LNCAP (cell line): ENCODE results near the gene SNCB.

Experiments
- TF ChIP-seq, protein P1 (sequence below): fragments of 450-650 bp; IDR thresholded peaks from 2 replicates; pipeline ENCODE4 v1.5.1; 2017; ENCODE audit warnings: mild to moderate bottlenecking

Gene SNCB

GRCh38 chr5:176659512-176659839, 29.1 kb upstream of the SNCB start:
- TF ChIP-seq, protein P1, sequence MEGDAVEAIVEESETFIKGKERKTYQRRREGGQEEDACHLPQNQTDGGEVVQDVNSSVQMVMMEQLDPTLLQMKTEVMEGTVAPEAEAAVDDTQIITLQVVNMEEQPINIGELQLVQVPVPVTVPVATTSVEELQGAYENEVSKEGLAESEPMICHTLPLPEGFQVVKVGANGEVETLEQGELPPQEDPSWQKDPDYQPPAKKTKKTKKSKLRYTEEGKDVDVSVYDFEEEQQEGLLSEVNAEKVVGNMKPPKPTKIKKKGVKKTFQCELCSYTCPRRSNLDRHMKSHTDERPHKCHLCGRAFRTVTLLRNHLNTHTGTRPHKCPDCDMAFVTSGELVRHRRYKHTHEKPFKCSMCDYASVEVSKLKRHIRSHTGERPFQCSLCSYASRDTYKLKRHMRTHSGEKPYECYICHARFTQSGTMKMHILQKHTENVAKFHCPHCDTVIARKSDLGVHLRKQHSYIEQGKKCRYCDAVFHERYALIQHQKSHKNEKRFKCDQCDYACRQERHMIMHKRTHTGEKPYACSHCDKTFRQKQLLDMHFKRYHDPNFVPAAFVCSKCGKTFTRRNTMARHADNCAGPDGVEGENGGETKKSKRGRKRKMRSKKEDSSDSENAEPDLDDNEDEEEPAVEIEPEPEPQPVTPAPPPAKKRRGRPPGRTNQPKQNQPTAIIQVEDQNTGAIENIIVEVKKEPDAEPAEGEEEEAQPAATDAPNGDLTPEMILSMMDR: no peak

DNA sequence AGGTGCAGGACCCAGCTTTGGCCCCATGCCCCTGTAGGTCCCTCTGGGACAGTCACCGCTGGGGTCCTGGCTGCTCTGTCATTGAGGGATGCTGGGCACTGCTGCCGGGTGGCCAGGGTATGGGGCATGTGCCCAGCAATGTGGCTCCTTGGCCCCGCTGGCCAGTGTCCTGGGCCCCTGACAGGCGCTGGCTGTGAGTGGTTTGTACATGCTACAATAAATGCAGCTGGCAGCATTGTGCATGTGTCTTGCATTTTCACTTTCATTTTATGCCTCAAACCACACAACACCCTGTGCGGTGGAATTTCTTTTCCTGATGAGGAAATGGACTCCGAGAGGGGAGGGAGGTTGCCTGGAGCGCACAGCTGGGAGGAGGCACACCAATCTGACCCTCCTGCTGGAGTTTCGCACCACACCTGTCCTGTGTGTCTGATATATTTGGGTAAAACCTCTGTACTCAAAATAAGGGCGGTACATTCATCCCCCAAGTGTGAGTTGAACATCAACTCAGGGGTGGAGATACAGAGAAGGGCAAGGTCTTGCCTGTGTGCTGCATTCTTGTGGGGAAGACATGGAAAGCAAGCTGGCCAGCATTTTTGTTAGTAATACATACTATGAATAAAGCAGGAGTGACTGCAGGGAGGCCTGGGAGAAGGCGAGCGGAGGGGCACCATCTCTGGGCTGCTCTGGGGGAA, 28.6 kb upstream of the SNCB start:
- TF ChIP-seq, protein P1: no peak

DNA sequence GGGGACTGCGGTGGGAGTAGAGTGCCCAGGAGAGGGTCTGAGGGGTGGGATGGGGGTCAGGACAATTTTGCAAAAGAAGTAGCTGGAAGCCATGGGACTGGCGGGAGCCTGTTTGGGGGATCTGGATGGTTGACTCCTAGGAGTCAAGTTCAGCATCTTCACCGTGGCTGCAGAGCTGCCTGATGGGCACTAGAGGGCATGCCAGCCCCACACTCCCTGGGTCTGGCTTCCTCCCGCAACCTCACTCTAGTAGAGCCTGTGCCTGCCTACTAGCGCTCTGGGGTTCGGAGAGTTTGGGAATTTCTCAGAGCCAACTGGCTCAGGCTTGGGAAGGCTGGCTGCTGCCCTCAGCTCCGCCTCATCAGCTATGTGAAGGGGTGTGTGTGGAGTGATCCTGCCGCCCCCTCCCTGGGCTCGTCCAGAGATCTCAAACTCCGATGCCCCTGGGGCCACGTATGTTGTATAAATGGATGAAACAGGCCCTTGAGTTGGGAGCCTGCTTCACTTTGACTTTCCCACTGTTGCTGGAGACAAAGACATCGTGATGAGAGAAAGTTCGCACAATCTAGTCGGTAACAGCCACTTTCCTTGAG, 27.8 kb upstream of the SNCB start:
- TF ChIP-seq, protein P1: peak; percentile 90

- TF ChIP-seq, protein P1: no peak
Measured at GRCh38 chr5:176656467-176656990, 26.2 kb upstream of the SNCB start.

- TF ChIP-seq, protein P1: no peak
Measured at GRCh38 chr5:176654856-176655255, 24.5 kb upstream of the SNCB start.

DNA sequence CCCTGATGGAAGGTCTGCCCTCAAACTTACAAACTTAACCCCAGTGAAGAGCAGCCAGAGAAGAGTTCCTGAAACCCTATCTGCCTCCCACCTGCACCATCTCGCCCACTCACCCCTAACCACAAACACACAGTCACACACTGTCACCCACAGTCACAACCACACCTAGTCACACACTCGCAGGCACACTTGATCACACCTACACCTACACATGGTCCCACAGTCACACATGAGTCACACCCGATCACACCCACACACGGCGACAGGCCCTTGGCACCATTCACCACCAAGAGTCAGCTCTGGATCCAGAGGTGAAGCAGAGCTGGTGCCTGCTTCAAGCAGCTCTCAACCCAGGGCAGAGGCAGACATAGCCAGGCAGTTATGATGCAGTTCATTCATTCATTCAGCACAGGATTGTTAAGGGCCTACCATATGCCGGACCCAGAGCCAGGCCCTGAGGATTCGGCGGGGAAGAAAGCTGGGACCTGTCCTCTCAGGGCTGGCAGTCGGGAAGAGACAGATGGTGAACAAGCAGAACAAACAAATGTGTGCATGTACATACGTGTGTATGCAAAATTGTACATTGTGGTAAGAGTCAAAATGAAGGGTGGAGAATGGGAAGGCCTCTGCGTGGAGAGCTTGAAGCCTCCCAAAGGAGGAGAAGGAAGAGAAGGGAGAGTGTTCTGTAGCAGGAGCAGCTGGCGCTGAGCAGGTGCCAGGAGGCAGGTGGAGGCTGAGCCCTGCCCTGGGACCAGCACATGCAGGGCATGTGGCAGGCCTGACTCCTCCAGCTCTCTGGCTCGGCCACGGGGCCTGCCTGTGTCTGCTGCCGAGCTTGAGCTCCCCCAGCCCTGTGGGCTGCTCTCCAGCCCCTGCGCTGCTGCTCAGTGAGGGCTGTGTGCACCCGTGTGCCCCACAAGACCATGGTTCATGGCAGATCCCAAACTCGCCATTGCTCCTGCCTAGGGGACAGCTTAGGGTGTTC, 23.4 kb upstream of the SNCB start:
- TF ChIP-seq, protein P1: no peak

- TF ChIP-seq, protein P1: no peak
Measured at GRCh38 chr5:176652136-176652535, 21.8 kb upstream of the SNCB start.
